Smooth muscle cell (in vitro differentiated cells): ENCODE measurements around the gene PDHB. TPM values are rescaled to one million over a fixed set of nuclear protein-coding genes. Genes with fewer than 3 reads are reported as not detected.

ENCODE experiments used
- DNase-seq: peaks from one replicate; lab custom pipeline; 2025; ENCODE audit not compliant: unreplicated experiment; lab: John Stamatoyannopoulos, UW
- H2AFZ ChIP-seq: fragments of 200-600 bp; sonication (generic); 2 replicates; pipeline ENCODE4 v1.6.0; 2016; ENCODE audit warnings: antibody characterized with exemption, low read depth, mild to moderate bottlenecking
- H3F3A ChIP-seq: fragments of 200-600 bp; sonication (generic); 2 replicates; pipeline ENCODE4 v1.6.0; 2017; ENCODE audit warnings: antibody characterized with exemption, low read depth
- H3K27ac ChIP-seq: fragments of 200-600 bp; sonication (generic); 2 replicates; pipeline ENCODE4 v1.5.1; 2016; ENCODE audit warnings: low read depth, mild to moderate bottlenecking
- H3K27me3 ChIP-seq: fragments of 200-600 bp; sonication (generic); 2 replicates; pipeline ENCODE4 v1.6.1; 2016; ENCODE audit warnings: low read depth, mild to moderate bottlenecking
- H3K36me3 ChIP-seq: fragments of 200-600 bp; sonication (generic); 2 replicates; pipeline ENCODE4 v1.5.1; 2016; ENCODE audit warnings: low read depth
- H3K4me1 ChIP-seq: fragments of 200-600 bp; sonication (generic); 2 replicates; pipeline ENCODE4 v1.5.1; 2016; ENCODE audit warnings: low read depth
- H3K4me2 ChIP-seq: fragments of 200-600 bp; sonication (generic); 2 replicates; pipeline ENCODE4 v1.6.0; 2016; ENCODE audit warnings: mild to moderate bottlenecking
- H3K4me3 ChIP-seq: fragments of 200-600 bp; sonication (generic); 2 replicates; pipeline ENCODE4 v1.5.1; 2016; ENCODE audit warnings: mild to moderate bottlenecking
- H3K79me2 ChIP-seq: fragments of 200-600 bp; sonication (generic); 2 replicates; pipeline ENCODE4 v1.6.0; 2016; ENCODE audit warnings: low read depth, mild to moderate bottlenecking
- H3K9ac ChIP-seq: fragments of 200-600 bp; sonication (generic); 2 replicates; pipeline ENCODE4 v1.6.0; 2016; ENCODE audit warnings: low read depth
- H3K9me3 ChIP-seq: fragments of 200-600 bp; sonication (generic); replicated peaks from 2 replicates; pipeline ENCODE4 v1.5.1; 2016; ENCODE audit warnings: low read depth
- H4K20me1 ChIP-seq: fragments of 200-600 bp; sonication (generic); 2 replicates; pipeline ENCODE4 v1.6.0; 2016; ENCODE audit warnings: low read depth
- CTCF ChIP-seq: fragments of 200-600 bp; sonication (generic); IDR thresholded peaks from 2 replicates; pipeline ENCODE4 v1.5.1; 2017; ENCODE audit warnings: borderline replicate concordance, mild to moderate bottlenecking, antibody characterized with exemption; ENCODE audit not compliant: insufficient read depth, poor library complexity, severe bottlenecking
- WGBS: methylation state at CpG from one replicate; pipeline ENCODE4 v1.1.7; 2016; ENCODE audit warnings: low lambda C conversion rate; 5-methylcytosine and 5-hydroxymethylcytosine counted together
- polyA plus RNA-seq: library from polyadenylated mRNA; unstranded; fragments of >200 nt; fragmentation: Nextera tagmentation; extraction: Ambion mirVana; gene quantifications from 2 replicates; pipeline ENCODE4 v1.2.1, GENCODE V29; 2016
- total RNA-seq: library from RNA; depleted of rRNA; stranded (reverse); fragments of >200 nt; gene quantifications from 2 replicates; pipeline ENCODE4 v1.2.3, GENCODE V29; 2014

Gene PDHB
- total and polyA plus RNA-seq, 2 experiments from 2014 or later: 123 to 128 TPM

- Histone ChIP-seq H3K79me2 (no peaks in the 10 kb centered on the region), H3K9ac (no peak overlapping the region), H3K27me3 (no peaks in the 10 kb centered on the region), H3K4me1 (peaks cover 22% of the 10 kb centered on the region), H3K4me2 (no peak overlapping the region), H4K20me1 (no peaks in the 10 kb centered on the region), H3K4me3 (no peak overlapping the region), H3K27ac (no peak overlapping the region), H3K9me3 (no peaks in the 10 kb centered on the region), H2AFZ (no peak overlapping the region), H3K36me3 (no peaks in the 10 kb centered on the region), H3F3A (peaks cover 6% of the 10 kb centered on the region)
- WGBS: 86% methylated on average over 8 of the region's 8 CpGs
- no peak for TF ChIP-seq CTCF
- DNase-seq: no peak
These were observed 21.5 kb downstream of the PDHB start for GRCh38 chr3:58411851-58412830.

DNA sequence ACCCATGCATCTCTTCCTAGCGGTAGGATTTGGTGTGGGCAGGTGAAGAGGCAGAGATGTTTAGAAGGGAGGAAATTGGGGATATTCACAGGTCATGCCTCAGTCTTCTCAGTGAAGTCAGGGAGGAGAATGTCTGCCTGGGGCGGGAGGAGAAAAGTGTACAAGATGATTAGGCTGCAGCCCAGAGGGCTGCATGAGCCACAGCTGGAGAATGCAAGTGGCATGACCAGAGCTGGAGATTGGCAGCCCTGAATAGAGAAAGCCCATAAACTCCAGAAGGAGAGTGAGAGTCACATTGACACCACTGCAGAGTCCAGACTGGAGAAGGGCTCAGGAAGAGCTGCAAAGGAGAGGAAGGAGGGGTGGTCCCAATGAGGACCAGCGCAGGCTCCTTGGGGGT lies 22.6 kb downstream of the PDHB start:
- H3K27me3 ChIP-seq: no peaks in the 10 kb centered on the region
- H2AFZ ChIP-seq: no peak overlapping the region
- no peaks in the 10 kb centered on the region for H3K79me2 ChIP-seq
- H3K9ac ChIP-seq: no peak overlapping the region
- TF ChIP-seq CTCF: no peak
- no peak overlapping the region for H3K27ac ChIP-seq
- no peak overlapping the region for H3K4me3 ChIP-seq
- WGBS: 94% methylated on average over 3 of the region's 3 CpGs
- DNase-seq: no peak
- no peak overlapping the region for H3K4me2 ChIP-seq
- peaks cover 22% of the 10 kb centered on the region for H3K4me1 ChIP-seq
- H3F3A ChIP-seq: peaks cover 6% of the 10 kb centered on the region
- H3K9me3 ChIP-seq: no peaks in the 10 kb centered on the region
- H3K36me3 ChIP-seq: no peaks in the 10 kb centered on the region
- no peaks in the 10 kb centered on the region for H4K20me1 ChIP-seq

GRCh38 chr3:58409663-58410062 lies 24.0 kb downstream of the PDHB start:
- Histone ChIP-seq H3K27ac (no peak overlapping the region), H3K9ac (no peak overlapping the region), H3K36me3 (no peaks in the 10 kb centered on the region), H3K4me3 (no peak overlapping the region), H3K4me1 (peaks cover 15% of the 10 kb centered on the region), H3K79me2 (no peaks in the 10 kb centered on the region), H4K20me1 (no peaks in the 10 kb centered on the region), H3F3A (peaks cover 6% of the 10 kb centered on the region), H3K9me3 (no peaks in the 10 kb centered on the region), H2AFZ (no peak overlapping the region), H3K27me3 (no peaks in the 10 kb centered on the region), H3K4me2 (no peak overlapping the region)
- TF ChIP-seq CTCF: no peak
- no peak for DNase-seq
- WGBS: 95% methylated on average over 3 of the region's 3 CpGs
